ENCODE results near the gene BTNL3.
"Not testable (repeated sequence)": the region's sequence is repeated elsewhere in the genome, so short reads cannot be mapped to it uniquely, and the experiment has no call there.

The BTNL3 gene

GRCh38 chr5:181024245-181025064, 35.8 kb downstream of the BTNL3 start:
- ATAC-seq, result no peak

- ATAC-seq, result no peak
Observed at GRCh38 chr5:181027452-181028031, 38.9 kb downstream of the BTNL3 start.

GRCh38 chr5:181028032-181028819, 39.6 kb downstream of the BTNL3 start:
- no peak for ATAC-seq

GRCh38 chr5:181031716-181032115, 43.1 kb downstream of the BTNL3 start:
- no peak for ATAC-seq

- ATAC-seq, result no peak
Observed at GRCh38 chr5:181035991-181036815, 47.6 kb downstream of the BTNL3 start.

GRCh38 chr5:181036816-181037364, 48.2 kb downstream of the BTNL3 start:
- no peak for ATAC-seq

GRCh38 chr5:181037365-181037861, 48.8 kb downstream of the BTNL3 start:
- no peak for ATAC-seq

- no peak for ATAC-seq
Observed at GRCh38 chr5:181039471-181039870, 50.8 kb downstream of the BTNL3 start.

GRCh38 chr5:181039931-181040630, 51.4 kb downstream of the BTNL3 start, which contains the start of gene BTNL9:
BTNL9 (plus strand) TSS chr5:181040266; CDS start chr5:181045490, 5,224 bp downstream.
- no peak for ATAC-seq

GRCh38 chr5:181040631-181040945, 51.9 kb downstream of the BTNL3 start:
- no peak for ATAC-seq

- ATAC-seq, result no peak
Observed at GRCh38 chr5:181041043-181041442, 52.4 kb downstream of the BTNL3 start.

GRCh38 chr5:181042036-181042713, 53.5 kb downstream of the BTNL3 start:
- no peak for ATAC-seq

- no peak for ATAC-seq
Observed at GRCh38 chr5:181042722-181043121, 54.1 kb downstream of the BTNL3 start.

GRCh38 chr5:181043285-181044092, 54.8 kb downstream of the BTNL3 start:
- no peak for ATAC-seq

GRCh38 chr5:181044093-181044599, 55.5 kb downstream of the BTNL3 start:
- no peak for ATAC-seq

GRCh38 chr5:181044662-181045305, 56.1 kb downstream of the BTNL3 start:
- no peak for ATAC-seq

GRCh38 chr5:181045316-181045715, 56.7 kb downstream of the BTNL3 start:
- no peak for ATAC-seq

- not testable (repeated sequence) for ATAC-seq
Observed at GRCh38 chr5:181045857-181046256, 57.2 kb downstream of the BTNL3 start.

- ATAC-seq, result no peak
Observed at GRCh38 chr5:181047288-181047687, 58.6 kb downstream of the BTNL3 start.
